Parathyroid adenoma (tissue), 2 donors: ENCODE measurements around the gene LAMB3.
"Not testable (repeated sequence)": the region's sequence is repeated elsewhere in the genome, so short reads cannot be mapped to it uniquely, and the experiment has no call there.

Experiments used
- H2AFZ ChIP-seq: fragments of 300-600 bp; sonication (generic); one replicate; pipeline ENCODE4 v1.7.0; 2017; ENCODE audit warnings: antibody characterized with exemption, mild to moderate bottlenecking
- H3K27ac ChIP-seq: fragments of 300-600 bp; sonication (generic); one replicate; pipeline ENCODE4 v1.7.0; 2017
- H3K27me3 ChIP-seq: fragments of 300-600 bp; sonication (generic); one replicate; pipeline ENCODE4 v1.7.0; 2017; ENCODE audit warnings: low read length; ENCODE audit not compliant: control insufficient read depth, insufficient read depth
- H3K36me3 ChIP-seq: fragments of 300-600 bp; sonication (generic); one replicate; pipeline ENCODE4 v1.7.0; 2017; ENCODE audit warnings: low read length; ENCODE audit not compliant: control insufficient read depth, insufficient read depth
- H3K4me1 ChIP-seq: fragments of 300-600 bp; sonication (generic); one replicate; pipeline ENCODE4 v1.7.0; 2017; ENCODE audit warnings: control low read depth
- H3K4me2 ChIP-seq: fragments of 300-600 bp; sonication (generic); one replicate; pipeline ENCODE4 v1.7.0; 2017; ENCODE audit warnings: low read length
- H3K4me3 ChIP-seq: fragments of 300-600 bp; sonication (generic); one replicate; pipeline ENCODE4 v1.7.0; 2017; ENCODE audit warnings: low read depth, low read length
- H3K79me2 ChIP-seq: fragments of 300-600 bp; sonication (generic); one replicate; pipeline ENCODE4 v1.7.0; 2017; ENCODE audit warnings: control low read depth
- H3K9ac ChIP-seq: fragments of 300-600 bp; sonication (generic); one replicate; pipeline ENCODE4 v1.7.0; 2017; ENCODE audit warnings: mild to moderate bottlenecking
- H3K9me3 ChIP-seq: fragments of 300-600 bp; sonication (generic); one replicate; pipeline ENCODE4 v1.7.0; 2017; ENCODE audit warnings: low read length; ENCODE audit not compliant: control insufficient read depth
- TF ChIP-seq, protein P1 (sequence below): fragments of 300-600 bp; sonication (generic); IDR thresholded peaks from one replicate; pipeline ENCODE4 v1.7.0; 2017; ENCODE audit warnings: antibody characterized with exemption, mild to moderate bottlenecking
- donor health status: primary hyperparathyroidism.

LAMB3 gene

DNA sequence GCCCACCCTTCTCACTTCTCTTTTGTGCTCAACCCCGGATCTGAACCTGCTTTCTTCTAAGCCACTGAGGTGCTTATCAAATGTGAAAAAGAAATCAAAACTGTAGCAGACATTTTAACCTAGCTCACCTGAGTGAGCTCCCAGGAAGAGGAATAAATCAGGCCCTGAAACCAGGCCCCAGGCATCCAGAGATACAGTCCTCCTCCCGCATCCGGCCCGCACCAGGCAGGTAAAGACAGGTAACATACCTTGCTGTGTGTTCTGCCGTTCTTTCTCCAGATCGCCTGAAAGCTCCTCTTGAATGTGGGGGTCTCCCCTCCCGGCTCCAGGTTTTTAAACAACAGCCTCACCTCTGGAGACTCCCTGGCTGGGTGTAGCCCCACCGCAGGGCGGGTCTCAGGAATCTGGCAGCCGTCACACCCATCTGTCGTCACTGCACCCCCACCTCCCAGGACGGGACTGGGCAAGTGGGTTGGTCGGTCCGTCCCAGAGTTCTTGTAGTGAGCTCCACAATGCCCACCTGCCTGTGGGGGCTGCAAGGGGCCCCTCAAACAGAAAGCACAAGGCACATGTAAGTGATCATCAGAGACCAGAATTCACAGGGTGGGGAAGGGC lies at the start of gene LAMB3:
Gene LAMB3, minus strand, starts transcription at position 305 of the 615 bp plus-strand sequence. CDS start 1,481 bp downstream, outside the sequence.
- no peaks in the 10 kb centered on the region for H3K79me2 ChIP-seq
- TF ChIP-seq, protein P1, sequence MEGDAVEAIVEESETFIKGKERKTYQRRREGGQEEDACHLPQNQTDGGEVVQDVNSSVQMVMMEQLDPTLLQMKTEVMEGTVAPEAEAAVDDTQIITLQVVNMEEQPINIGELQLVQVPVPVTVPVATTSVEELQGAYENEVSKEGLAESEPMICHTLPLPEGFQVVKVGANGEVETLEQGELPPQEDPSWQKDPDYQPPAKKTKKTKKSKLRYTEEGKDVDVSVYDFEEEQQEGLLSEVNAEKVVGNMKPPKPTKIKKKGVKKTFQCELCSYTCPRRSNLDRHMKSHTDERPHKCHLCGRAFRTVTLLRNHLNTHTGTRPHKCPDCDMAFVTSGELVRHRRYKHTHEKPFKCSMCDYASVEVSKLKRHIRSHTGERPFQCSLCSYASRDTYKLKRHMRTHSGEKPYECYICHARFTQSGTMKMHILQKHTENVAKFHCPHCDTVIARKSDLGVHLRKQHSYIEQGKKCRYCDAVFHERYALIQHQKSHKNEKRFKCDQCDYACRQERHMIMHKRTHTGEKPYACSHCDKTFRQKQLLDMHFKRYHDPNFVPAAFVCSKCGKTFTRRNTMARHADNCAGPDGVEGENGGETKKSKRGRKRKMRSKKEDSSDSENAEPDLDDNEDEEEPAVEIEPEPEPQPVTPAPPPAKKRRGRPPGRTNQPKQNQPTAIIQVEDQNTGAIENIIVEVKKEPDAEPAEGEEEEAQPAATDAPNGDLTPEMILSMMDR = no peak
- H3K9ac ChIP-seq = no peak within 1 kb of the TSS
- H3K27me3 ChIP-seq = no peaks in the 10 kb centered on the region
- H3K4me1 ChIP-seq = no peaks in the 10 kb centered on the region
- no peak within 1 kb of the TSS for H2AFZ ChIP-seq
- H3K4me3 ChIP-seq = no peak within 1 kb of the TSS
- no peaks in the 10 kb centered on the region for H3K9me3 ChIP-seq
- H3K36me3 ChIP-seq = no peaks in the 10 kb centered on the region
- no peak within 1 kb of the TSS for H3K4me2 ChIP-seq
- H3K27ac ChIP-seq = no peak within 1 kb of the TSS

DNA sequence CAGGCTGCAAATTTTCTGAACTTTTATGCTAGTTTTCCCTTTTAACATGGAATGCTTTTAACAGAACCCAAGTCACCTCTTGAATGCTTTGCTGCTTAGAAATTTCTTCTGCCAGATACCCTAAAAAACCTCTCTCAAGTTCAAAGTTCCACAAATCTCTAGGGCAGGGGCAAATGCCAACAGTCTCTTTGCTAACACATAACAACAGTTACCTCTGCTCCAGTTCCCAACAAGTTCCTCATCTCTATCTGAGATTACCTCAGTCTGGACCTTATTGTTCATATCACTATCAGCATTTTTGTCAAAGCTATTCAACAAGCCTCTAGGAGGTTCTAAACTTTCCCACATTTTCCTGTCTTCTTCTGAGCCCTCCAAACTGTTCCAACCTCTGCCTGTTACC lies 48.5 kb upstream of the LAMB3 start:
- H3K4me1 ChIP-seq, H3K27ac ChIP-seq, H3K27me3 ChIP-seq, H3K9me3 ChIP-seq, H2AFZ ChIP-seq, H3K79me2 ChIP-seq, H3K9ac ChIP-seq, H3K4me2 ChIP-seq, H3K4me3 ChIP-seq, H3K36me3 ChIP-seq: not testable (repeated sequence)

DNA sequence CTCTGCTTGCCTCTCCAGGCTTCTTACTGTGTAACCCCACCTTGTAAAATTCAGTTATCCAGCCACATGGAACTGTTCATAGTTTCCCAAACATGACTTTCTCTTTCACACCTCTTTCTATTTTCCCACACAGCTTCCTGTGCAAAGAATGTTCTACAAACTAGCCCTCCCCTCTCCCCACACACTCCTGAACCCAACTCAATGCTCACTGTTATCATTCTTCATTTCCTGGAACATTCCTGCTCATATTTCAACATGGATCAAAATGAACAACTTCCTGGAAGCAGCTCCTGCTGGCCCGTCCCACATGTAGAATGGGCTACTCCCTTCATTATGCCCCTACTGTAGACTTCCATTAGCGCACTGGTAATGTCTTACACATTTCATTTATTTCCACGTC lies 44.9 kb upstream of the LAMB3 start:
- Histone ChIP-seq H3K27me3 (no peaks in the 10 kb centered on the region), H2AFZ (no peak overlapping the region), H3K36me3 (no peaks in the 10 kb centered on the region), H3K4me2 (no peak overlapping the region), H3K9ac (no peak overlapping the region), H3K4me1 (no peaks in the 10 kb centered on the region), H3K9me3 (no peaks in the 10 kb centered on the region), H3K79me2 (no peaks in the 10 kb centered on the region), H3K27ac (no peak overlapping the region), H3K4me3 (no peak overlapping the region)
- TF ChIP-seq, protein P1 = no peak

DNA sequence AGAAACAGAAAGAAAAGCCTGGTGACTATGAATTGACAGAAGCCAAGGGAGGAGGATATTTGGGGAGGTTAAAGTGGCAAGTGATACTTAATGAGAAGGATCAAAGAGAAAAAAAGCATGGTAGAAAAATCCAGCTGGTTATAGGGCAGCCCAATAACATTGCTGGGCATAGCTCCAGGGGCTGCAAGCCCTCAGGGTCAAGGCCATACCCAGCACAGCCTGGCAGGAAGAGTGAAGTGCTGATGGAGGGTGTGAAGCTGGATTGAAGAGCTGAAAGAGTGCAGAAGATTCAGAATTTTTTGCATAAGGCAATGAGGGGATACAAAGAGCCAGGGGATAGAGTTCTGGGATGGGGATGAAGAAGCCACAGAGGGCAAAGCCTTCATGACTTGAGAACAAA lies 44.4 kb upstream of the LAMB3 start:
- no peak overlapping the region for H3K9ac ChIP-seq
- no peaks in the 10 kb centered on the region for H3K4me1 ChIP-seq
- no peak overlapping the region for H2AFZ ChIP-seq
- no peaks in the 10 kb centered on the region for H3K36me3 ChIP-seq
- no peaks in the 10 kb centered on the region for H3K79me2 ChIP-seq
- H3K4me3 ChIP-seq = no peak overlapping the region
- no peak overlapping the region for H3K27ac ChIP-seq
- no peak overlapping the region for H3K4me2 ChIP-seq
- no peaks in the 10 kb centered on the region for H3K27me3 ChIP-seq
- TF ChIP-seq, protein P1 = no peak
- no peaks in the 10 kb centered on the region for H3K9me3 ChIP-seq

DNA sequence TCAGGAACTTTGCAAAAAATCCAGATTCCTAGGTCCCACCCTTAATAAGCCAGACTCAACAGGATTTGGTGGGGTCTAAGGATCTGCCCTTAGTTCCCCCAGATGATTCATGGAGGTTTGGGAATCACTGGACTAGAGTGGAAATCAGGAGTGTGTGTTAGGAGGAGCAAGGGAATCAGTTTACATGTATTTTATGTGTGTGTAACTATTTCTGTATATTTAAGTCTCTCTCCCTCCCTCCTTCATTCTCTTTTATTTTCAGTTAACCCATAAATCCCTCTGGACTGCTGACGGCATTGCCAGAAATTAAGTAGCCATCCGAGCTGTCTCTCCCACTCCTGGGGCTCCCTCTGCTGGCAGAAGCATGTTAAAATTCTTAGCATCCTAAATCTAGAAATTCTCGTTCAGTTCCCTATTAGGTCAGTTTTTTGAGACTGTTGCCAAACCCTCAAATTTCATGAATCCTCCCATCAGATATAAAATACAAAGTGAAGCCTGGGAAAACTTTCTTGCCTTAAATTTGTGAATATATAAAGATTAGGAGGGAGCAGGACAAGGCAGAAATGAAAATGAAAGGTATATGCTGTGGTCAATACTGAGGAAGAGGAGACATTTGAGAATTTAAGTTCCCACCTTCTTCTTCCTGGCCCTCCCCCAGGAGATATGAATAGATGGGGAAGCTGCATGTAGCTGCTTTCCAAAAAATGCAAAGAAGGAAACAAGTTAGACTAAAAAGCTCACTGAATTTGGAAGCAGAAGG lies 40.7 kb upstream of the LAMB3 start:
- Histone ChIP-seq H3K4me2 (no peak overlapping the region), H3K9ac (no peak overlapping the region), H3K36me3 (no peaks in the 10 kb centered on the region), H3K79me2 (no peaks in the 10 kb centered on the region), H3K4me1 (no peaks in the 10 kb centered on the region), H3K9me3 (no peaks in the 10 kb centered on the region), H2AFZ (no peak overlapping the region), H3K27ac (no peak overlapping the region), H3K4me3 (no peak overlapping the region), H3K27me3 (no peaks in the 10 kb centered on the region)
- TF ChIP-seq, protein P1 = peak; percentile 71
